ENCODE data around the gene CD81. TPM values are rescaled to one million over a fixed set of nuclear protein-coding genes. Genes with fewer than 3 reads are reported as not detected.

The CD81 gene
- total RNA-seq, 2 donors from 2014 or later, result 111 to 217 TPM

DNA sequence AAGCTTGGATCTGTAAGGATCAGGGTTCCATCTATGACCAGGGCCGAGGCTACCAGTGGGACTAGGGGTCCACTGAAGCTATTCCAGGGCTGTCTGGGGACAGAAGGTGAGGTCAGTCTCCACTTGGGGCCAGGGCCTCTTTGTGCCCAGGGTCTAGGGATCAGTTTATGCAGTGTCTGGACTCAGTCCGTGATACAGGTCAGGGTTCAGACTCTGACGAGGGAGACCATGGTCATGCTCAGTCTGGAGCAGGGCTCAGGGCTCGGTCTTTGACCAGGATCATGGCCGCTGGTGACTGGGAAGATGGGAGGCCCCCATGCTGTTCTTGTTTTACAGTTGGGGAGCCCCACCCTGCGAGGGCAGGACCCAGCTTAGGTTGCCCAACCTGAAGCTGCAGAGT is 35.2 kb downstream of the CD81 start:
- intact Hi-C loops (cut with DNase I, micrococcal nuclease), result loop anchor here in 1 of 2 donors (5.0 kb wide), 1 partner anchor 215 kb away; no protein-coding TSS in a partner anchor
- no peak for ATAC-seq
- no peak for DNase-seq

DNA sequence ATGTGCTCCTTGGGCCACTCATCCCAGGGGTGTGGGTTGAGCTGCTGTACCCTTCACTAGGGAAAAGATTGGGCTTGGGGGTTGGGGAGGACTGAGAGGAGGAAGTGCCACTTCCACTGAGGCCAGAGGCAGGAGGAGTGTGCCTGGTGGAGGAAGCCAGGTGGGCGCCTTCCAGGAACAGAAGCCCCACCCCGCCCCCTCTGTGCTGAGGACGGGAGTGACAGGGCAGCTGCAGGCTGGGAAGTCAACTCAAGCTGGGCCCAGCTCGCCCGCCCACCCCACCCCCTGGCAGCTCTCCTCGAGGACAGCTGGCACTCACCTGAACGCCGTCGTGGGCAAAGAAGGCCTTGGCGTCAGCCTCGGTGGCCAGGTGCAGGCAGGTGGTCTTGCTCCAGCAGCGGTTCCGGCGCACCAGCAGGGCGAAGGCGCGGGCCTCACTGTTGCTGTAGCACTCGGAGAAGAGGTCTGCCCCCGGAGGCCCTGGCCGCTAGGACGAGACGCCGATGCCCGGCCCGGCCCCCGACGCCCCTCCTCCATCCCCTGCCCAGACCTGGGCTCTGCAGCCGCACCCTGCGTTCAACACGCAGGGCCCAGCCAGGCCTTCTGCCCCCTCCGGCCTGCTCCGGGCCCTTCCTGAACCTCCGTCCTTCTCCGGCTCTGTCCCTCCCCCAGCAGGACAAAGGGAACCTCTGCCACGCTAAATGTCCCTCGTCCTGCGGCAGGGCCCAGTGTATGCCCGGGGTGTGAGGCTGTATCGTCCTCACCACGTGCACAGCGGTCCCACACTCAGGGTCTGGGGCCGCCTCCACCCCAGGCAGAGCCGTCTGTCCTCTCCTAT is 36.9 kb downstream of the CD81 start:
- intact Hi-C loops (cut with DNase I, micrococcal nuclease), result loop anchor here in 1 of 2 donors (5.0 kb wide), 1 partner anchor 217 kb away; no protein-coding TSS in a partner anchor
- ATAC-seq, result peak; percentile 5
- no peak for DNase-seq

DNA sequence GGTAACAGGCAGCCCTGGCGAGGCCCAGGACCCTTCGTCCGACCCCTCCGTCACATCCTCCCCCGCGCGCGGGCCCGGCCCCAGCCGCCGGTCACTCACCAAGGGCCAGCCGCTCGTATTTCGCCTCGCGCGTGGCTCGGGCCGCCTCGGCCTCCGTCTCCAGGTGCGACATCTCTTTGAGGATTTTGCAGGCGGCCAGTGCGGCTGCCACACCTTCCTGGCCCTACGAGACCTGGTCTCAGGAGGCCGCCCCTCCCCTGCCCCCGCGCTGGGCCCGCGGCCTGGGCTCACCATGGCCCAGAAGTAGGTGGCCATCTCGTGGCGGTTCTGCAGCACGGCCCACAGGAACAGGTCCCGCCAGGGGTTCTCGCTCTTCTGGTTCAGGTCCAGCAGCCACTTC is 37.5 kb downstream of the CD81 start:
- intact Hi-C loops (cut with DNase I, micrococcal nuclease), result loop anchor here in 1 of 2 donors (5.0 kb wide), 1 partner anchor 217 kb away; no protein-coding TSS in a partner anchor
- no peak for DNase-seq
- no peak for ATAC-seq

DNA sequence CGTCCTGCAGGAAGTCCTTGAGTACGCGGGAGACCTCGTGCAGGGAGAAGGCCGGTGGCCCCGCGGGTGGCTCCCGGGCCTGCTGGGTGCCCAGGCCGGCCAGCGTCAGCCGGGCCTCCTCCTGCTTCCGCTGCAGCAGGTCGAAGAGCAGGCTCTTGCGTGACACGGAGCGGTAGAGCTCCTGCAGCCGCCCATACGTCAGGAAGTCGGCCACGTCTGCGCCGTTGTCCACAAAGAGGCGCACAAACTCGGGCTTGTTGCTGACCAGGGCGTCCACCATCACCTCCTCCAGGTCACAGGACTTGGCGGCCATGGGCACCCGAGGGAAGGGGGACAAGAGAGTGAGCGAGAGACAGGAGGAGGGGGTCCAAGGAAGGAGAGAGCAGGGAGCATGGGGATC is 38.1 kb downstream of the CD81 start:
- DNase-seq (no peak), ATAC-seq (no peak)
- intact Hi-C loops (cut with DNase I, micrococcal nuclease), result no loop called here

DNA sequence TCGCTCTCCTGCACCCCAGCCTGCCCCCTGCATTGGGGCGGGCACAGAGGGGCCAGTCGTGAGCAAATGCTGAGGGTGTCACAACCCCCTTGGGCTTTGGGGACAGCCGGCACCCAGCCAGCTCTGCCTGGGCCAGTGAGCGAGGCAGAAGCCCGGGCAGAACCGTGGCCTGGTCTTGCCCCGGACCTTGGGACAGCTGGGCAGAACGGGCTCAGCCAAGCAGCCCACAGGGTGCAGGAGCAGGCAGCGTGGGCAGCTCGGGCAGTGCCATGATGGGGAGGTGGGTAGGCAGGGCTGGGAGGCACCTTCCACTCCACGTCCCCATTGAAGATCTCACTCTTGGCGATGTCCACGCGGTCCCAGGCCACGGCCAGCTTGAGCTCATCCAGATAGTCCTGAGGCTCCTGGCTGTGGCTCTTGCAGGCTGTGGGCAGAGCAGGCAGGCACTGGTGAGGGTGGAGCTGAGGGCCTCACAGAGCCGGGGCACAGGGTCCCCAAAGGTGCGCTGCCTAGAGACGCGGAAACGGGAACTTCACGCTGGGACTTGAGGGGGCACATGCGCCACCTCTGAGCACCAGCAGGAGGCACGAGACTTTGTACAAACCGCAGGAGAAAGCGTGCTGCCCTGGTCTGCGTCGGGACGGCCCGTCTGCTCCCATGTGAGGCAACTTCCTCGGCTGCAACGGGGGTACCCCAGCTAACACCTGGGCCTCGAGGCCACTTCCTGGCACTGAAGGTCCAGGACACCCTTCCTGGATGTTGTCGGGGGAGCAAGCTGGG is 38.7 kb downstream of the CD81 start:
- no peak for ATAC-seq
- DNase-seq, result no peak
- intact Hi-C loops (cut with DNase I, micrococcal nuclease), result no loop called here

DNA sequence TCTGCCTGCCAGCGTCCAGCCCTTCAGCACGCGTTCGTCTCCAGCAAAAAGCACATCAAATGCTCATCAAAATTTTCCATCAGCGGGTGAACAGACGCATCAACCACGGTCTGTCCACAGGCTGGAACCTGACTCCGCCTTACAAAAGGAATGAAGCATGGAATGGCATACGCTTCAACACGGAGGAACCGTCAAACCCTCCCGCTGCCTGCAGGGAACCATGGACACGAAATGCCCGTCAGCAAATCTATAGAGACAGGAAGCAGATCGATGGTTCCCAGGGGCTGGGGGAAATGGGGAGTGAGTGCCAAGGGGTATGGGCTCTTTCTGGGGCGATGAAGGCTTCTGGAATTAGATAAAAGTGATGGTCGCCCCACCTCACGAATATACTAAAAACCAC is 39.7 kb downstream of the CD81 start:
- DNase-seq (no peak), ATAC-seq (no peak)
- intact Hi-C loops (cut with DNase I, micrococcal nuclease), result no loop called here

DNA sequence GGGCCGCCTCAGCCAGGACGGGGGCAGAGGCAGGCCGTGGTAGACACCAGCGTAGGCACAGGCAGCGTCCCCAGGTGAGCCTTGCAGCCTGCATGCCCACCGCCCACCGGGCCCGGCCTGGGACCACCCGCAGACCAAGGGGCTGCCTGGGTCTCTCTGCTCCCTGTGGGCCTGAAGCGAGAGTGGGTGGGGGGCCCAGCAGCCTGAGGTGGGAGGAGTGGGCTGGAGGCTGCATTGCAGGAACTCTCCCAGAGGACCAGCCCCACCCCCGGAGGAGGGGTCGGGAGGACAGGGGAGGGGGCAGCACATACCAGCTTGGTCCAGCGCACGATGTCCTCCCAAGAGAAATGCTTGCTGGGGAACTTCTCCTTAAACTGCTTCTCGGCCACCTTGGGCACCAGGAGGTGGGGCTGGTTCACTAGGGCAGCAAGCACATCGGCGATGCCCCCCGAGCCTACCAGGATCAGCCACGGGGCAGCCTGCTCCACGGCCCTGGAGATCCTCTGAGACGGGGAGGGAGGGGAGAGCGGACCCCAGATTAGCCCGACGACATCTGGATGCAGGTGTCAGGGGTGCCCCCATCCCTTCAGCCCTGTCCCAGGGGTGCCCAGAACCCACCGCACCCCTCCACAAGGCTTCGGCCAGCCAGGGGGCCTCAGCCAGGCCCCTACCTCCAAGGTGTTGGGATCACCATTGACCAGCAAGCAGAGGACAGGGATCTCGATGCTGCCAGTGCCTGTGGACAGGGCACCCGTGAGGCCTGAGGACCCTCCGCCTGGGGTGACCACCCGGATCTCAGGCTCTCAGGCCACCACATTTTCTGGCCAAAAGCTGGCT is 41.0 kb downstream of the CD81 start:
- no peak for ATAC-seq
- intact Hi-C loops (cut with DNase I, micrococcal nuclease), result no loop called here
- DNase-seq, result no peak

DNA sequence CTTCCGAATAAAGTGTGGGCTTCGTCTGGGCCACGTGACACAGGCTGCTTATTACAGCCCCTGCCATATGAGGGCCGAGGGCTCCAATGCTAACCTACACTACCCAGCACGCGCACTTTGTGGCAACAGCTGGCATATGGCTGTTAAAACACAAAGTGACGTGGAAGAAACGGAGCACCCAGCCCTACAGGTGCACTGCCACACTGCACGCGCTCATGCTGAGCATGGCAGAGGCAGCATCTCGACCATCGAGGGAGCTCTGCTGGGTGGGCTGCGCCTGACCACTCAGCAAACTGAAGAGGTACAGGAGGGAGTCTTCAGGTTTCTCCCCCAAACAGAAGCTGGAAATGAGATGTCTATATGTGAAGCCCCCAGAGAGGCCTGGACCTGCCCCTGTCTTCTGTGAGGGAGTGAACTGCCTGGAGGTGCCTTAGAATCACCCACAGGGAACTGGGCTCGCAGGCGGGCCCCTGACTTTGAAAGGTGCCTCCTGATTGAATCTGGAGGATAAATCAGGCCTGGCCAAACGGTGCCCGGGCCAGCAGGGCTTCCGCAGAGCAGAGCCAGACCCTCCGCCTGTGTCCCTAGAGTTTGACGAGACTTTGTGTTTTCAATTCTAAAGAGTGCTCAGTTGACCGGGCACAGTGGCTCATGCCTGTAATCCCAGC is 41.7 kb downstream of the CD81 start:
- no peak for DNase-seq
- no peak for ATAC-seq
- intact Hi-C loops (cut with DNase I, micrococcal nuclease), result no loop called here

DNA sequence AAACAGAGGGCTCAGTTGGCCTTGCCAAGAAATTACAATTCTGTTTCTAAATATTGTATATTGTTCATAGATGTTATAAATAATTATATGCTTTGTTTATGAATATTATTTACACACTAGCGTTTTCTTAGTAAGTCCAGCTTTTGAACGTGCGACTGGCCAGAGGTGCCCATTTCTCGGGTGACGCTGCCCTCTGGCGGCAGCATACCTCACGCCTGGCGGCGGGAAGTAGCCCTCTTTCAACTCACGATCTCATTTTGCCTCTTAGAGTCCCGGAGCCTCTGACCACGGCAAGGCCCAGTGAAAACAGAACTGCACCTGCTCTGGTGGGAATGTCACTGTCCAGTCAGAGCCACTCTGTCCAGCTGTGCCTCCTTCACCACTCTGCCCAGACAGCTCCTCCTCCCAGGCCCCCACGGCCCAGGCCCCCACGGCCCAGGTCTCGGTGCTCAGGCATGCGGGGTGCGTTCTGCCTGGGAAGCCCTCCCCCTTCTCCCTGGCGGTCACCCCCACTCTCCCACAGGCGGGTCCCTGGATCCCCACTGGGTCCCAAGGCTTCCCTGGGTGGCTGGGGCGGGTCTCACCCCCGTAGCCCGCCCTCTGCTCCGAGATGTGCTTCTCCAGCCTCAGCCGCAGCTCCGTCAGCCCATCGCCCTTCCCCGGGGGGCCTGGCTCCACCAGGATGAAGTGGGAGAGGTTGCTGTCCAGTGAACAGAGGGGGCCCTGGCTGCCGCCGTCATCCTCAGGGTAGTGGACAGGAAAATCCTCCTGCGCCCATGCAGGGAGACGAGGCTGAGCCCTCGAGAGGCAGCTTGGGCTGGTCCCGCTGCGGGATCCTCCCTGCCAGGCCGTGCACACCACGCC is 42.8 kb downstream of the CD81 start:
- intact Hi-C loops (cut with DNase I, micrococcal nuclease), result loop anchor here (5.0 to 10.0 kb wide), 4 partner anchors 113 to 475 kb away; partner anchors contain the start of genes C11orf21 (in 1 of the 2) and TSPAN32 (in 1 of the 2)
- ATAC-seq (peak; percentile 72), DNase-seq (peak; percentile 56 to 90)

DNA sequence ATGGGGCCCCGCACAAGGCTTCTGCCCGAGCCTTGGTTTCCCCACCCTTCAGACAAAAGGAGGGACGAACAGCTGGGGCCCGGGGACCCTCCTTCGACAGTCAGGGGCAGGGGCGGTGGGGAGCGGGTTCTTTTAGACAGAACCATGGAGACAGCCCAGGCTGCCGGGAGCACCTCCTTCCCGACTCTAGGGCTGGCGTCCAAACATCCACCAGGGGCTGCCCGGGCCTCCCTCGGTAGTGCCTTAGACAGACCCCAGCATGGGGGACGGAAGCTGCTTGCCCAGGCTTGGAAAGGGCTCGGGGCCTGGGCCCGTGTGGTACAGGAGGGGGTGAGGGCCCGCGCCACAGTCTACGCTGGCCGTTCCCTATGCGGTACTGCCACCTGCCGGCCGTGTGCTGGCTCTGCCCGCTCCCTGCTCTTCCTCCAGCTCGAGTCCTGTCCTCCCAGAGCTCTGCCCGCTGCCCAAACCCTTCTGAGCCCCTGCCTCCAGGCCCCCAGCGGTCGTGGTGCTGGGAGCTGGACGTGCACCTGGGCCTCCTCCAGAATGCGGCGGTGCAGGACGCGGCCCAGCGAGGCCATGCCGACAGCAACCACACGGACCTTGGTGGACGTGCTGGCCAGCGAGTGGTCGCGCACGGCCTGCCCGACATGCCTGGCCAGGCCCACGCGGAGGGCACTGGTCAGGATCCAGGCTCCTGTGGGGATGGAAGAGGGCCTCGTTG is 43.6 kb downstream of the CD81 start:
- ATAC-seq, result peak; percentile 87

DNA sequence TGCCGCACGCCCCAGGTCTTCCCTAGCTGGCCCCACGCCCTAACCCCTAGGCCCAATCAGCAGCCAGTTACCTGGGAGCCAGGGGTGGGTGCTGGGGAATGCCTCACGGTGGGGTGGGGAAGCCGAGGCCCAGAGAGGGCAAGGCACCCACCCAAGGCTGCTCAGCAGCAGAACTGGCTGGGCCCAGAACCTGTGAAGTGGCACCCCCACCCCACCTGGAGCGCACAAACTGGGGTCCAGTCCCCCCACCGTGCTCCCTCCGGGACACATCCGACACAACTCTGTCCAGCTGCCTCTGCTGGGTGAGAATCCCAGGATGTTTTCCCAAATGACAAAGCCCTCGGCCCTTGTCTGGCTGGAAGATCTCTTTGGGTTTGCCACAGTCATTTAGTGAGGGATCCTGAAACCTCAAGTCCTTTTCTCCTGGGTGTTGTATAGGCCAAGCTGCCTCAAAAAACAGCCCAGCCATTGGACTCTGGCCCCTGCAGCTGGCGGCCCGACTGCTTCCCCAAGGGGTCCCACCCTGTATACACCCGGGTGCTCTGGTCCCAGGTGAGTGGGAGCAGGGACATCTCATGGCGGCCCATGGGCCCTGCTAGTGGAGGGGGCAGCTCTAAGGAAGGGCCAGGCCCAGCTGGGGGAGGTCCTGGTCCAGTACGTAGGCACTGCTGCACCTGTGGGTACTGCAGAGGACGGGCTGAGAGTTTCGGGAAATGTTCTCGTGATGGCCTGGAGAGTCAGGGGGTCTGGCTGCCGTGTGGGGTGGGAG is 44.3 kb downstream of the CD81 start:
- DNase-seq (no peak), ATAC-seq (no peak)
- intact Hi-C loops (cut with DNase I, micrococcal nuclease), result loop anchor here (5.0 to 10.0 kb wide), 4 partner anchors 114 to 473 kb away; partner anchors contain the start of genes C11orf21 (in 1 of the 2) and TSPAN32 (in 1 of the 2)

More for the DNA sequence above, 43.6 kb downstream of the CD81 start:
- intact Hi-C loops (cut with DNase I, micrococcal nuclease), result loop anchor here (5.0 to 10.0 kb wide), 4 partner anchors 113 to 474 kb away; partner anchors contain the start of genes C11orf21 (in 1 of the 2) and TSPAN32 (in 1 of the 2)
- peak in 1 of 2 donors; percentile 82 for DNase-seq

DNA sequence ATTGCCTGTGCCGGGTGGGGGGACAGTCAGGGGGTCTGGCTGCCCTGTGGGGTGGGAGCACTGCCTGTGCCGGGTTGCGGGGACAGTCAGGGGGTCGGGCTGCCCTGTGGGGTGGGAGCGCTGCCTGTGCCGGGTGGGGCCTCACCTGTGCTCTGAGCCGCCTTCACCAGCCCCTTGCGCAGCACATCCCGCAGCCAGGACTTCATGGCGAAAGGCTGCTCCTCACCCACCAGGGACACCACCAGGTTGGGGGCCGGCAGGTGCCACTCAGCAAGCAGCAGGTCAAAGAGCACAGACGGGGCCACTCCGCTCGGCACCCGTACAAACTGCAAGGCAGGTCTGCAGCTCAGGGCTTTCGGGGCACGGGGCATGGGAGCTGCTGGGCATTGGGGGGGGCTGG is 44.9 kb downstream of the CD81 start:
- ATAC-seq, result no peak
- DNase-seq, result no peak
- intact Hi-C loops (cut with DNase I, micrococcal nuclease), result loop anchor here (5.0 to 10.0 kb wide), 4 partner anchors 115 to 473 kb away; partner anchors contain the start of genes C11orf21 (in 1 of the 2) and TSPAN32 (in 1 of the 2)

DNA sequence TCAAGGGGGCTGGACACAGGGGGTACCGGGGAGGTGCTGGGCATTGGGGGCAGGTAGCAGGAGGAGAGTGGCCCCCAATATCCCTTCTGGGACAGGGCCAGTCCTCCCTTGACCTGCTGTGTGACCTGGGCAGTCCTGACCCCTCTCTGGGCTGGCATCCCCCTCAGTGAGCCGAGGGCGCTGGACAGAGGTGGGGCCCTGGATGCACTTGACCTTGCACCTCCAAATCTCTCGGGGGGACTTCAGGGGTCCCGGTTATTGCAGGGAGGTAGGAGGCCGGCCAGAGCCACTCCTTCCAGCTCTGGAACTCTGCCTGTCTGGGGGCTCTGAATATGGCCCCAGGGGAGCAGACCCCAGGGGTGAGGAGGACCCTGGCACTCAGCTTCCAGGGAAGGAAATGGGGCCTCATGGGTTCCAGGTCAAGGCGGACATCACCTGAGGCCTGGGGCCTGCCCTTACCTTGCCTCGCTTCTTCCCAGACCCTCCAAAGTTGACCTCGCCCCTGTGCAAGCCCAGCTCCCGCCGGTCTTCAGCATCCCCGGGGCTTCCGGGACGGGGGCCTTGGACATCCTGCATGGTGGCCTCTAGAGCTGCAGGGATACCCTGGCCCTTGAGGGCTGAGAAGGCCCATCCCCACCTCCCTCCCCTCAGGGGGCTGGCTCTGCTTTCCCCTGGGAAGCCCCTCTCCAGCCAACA is 45.5 kb downstream of the CD81 start:
- intact Hi-C loops (cut with DNase I, micrococcal nuclease), result loop anchor here (5.0 to 10.0 kb wide), 4 partner anchors 115 to 472 kb away; partner anchors contain the start of genes C11orf21 (in 1 of the 2) and TSPAN32 (in 1 of the 2)
- no peak for DNase-seq
- ATAC-seq, result no peak

DNA sequence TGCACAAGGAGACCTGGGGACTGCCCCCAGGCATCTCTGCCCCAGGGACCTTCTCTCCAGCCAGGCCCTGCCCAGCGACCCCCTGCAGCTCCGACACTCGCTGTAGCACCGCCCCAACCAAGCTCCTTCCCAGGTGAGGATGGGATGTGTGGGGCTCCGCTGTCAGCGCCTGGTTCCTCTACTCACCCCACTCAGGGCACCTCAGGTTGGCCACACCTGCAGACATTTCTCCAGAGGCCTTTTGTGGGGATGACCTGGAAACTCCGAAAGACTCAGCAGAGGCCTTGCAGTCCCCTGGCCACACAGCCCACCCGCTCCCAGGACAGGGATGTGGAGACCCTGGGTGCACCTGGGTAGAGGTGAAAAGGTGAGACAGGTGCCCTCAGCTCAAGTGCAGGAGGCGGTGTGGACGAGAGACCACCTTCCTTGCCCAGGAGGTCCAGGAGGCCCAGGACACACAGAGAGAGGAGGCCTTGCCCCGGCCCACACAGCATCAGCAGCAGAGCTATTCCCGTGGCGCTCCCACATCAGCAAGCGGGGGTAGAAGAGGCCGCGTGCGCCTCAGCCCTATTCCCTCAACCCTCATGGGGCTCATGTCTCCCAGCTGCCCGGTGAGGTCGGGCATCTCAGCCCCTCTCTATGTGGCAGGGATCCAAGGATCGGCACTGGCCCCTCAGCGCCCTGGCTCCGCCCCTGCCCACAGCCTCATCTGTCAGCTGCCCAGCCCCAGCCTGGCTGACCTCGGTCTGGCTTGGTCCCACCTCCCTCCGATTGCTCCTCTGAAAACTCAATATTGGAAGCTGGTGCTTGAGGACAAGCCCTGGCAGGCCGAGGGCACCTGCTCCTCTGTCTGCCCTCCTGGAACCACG is 46.3 kb downstream of the CD81 start:
- DNase-seq (no peak), ATAC-seq (no peak)
- intact Hi-C loops (cut with DNase I, micrococcal nuclease), result loop anchor here (5.0 to 10.0 kb wide), 4 partner anchors 116 to 471 kb away; partner anchors contain the start of genes C11orf21 (in 1 of the 2) and TSPAN32 (in 1 of the 2)
